ENCODE measurements around the gene PSEN2.

PSEN2 gene

DNA sequence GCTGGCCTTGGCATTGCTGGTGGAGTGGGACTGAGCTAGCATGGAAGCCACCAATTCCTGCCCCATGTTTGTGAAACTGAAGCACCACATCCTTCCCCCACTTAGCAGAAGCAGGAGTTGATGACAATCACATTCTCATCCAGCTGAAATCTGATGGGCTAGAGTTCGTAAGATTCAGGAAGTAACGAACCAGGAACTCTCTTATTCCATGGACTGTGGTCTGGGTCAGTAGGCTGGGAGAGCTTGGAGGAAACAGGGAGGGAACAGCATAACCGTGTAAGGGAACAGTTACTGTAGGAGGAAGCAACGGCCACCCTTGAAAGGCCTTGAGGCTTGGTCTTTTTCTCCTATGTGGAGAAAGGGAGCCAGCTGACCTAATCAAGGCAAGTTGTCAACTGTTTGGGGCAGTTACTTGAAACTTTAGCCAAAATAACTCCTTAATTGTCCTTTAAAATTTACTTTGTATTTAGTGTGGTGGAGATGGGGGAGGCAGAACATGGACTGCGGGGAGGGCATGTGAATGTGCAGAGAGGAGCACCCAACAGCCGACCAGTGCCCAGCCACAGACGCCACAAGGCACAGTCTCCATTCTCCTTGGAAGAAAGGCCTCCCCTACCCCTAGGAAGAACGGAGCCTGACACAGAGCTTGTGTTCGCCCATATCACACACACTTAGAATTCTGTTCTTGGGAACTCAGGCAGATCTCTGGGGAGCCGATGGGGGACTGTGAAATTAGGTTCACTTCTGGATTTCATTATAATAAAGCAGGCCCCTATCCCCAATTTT, 67.7 kb downstream of the PSEN2 start:
- TF ChIP-seq POLR2AphosphoS5 (IDR thresholded peaks at IDR 0.05; ENCODE audit: low read depth) (peak; percentile 58; the same call in 1 of the 2 replicates), SPI1 (IDR thresholded peaks at IDR 0.05; ENCODE audit: borderline replicate concordance, low read depth) (no peak)
- no peak overlapping the region for H3K4me3 ChIP-seq (replicated peaks; ENCODE audit: insufficient read depth, low read length)

DNA sequence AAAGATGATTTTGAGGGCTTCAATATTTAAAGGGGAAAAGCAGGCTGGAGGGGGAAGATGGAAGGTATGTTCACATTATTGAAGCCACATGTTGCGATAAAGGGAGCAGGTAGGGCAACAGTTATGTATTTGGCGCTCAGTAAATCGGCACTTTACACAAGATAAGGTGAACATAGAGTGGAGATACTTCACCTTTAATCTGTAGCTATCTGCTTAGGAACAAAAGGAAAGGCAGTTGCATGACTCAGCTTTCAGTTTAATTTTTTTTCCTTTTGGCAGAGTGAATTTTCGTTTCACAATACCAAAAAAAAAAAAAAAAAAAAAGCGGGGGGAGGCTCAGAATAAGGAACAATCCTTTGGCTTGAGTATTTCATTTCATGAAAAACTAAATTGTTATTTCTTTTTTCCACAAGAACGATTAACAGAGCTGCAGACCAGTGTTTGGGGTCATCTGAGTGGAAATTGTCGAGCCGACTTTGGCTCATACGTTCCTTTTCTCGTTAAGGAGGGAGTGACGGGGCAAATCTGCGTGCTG, 68.6 kb downstream of the PSEN2 start:
- H3K27me3 ChIP-seq (ENCODE audit: insufficient read depth, poor library complexity, severe bottlenecking): no peaks in the 10 kb centered on the region
- peak overlapping the region; percentile 99 for H3K27ac ChIP-seq (replicated peaks)
- H3K4me3 ChIP-seq (replicated peaks; ENCODE audit: insufficient read depth, low read length): peak overlapping the region; percentile 47
- DNase-seq (ENCODE audit: low read depth in 1 of 2, low spot score in 1 of 2): peak; percentile 42 to 55
- TF ChIP-seq GABPA (IDR thresholded peaks at IDR 0.05; ENCODE audit: low read depth) (no peak), SPI1 (IDR thresholded peaks at IDR 0.05; ENCODE audit: borderline replicate concordance, low read depth) (no peak), POLR2AphosphoS5 (IDR thresholded peaks at IDR 0.05; ENCODE audit: low read depth) (no peak; the same call in 1 of the 2 replicates), REST (IDR thresholded peaks at IDR 0.05; ENCODE audit: insufficient replicate concordance, low read depth) (no peak)
- TF ChIP-seq, protein P1, sequence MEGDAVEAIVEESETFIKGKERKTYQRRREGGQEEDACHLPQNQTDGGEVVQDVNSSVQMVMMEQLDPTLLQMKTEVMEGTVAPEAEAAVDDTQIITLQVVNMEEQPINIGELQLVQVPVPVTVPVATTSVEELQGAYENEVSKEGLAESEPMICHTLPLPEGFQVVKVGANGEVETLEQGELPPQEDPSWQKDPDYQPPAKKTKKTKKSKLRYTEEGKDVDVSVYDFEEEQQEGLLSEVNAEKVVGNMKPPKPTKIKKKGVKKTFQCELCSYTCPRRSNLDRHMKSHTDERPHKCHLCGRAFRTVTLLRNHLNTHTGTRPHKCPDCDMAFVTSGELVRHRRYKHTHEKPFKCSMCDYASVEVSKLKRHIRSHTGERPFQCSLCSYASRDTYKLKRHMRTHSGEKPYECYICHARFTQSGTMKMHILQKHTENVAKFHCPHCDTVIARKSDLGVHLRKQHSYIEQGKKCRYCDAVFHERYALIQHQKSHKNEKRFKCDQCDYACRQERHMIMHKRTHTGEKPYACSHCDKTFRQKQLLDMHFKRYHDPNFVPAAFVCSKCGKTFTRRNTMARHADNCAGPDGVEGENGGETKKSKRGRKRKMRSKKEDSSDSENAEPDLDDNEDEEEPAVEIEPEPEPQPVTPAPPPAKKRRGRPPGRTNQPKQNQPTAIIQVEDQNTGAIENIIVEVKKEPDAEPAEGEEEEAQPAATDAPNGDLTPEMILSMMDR (IDR thresholded peaks at IDR 0.05; ENCODE audit: insufficient read depth, low read length): no peak

More for the DNA sequence above, 67.7 kb downstream of the PSEN2 start:
- DNase-seq (ENCODE audit: low read depth in 1 of 2, low spot score in 1 of 2): peak in 1 of 2 experiments; percentile 56
- Histone ChIP-seq H3K27ac (replicated peaks) (peak overlapping the region; percentile 99), H3K27me3 (ENCODE audit: insufficient read depth, poor library complexity, severe bottlenecking) (no peaks in the 10 kb centered on the region)

- H3K27me3 ChIP-seq (ENCODE audit: insufficient read depth, poor library complexity, severe bottlenecking): no peaks in the 10 kb centered on the region
- TF ChIP-seq SPI1 (IDR thresholded peaks at IDR 0.05; ENCODE audit: borderline replicate concordance, low read depth): peak; percentile 77
- TF ChIP-seq GABPA (IDR thresholded peaks at IDR 0.05; ENCODE audit: low read depth): peak; percentile 76
- peak; percentile 75 for TF ChIP-seq REST (IDR thresholded peaks at IDR 0.05; ENCODE audit: insufficient replicate concordance, low read depth)
- TF ChIP-seq, protein P1 (IDR thresholded peaks at IDR 0.05; ENCODE audit: insufficient read depth, low read length): no peak
- peak; percentile 95 for TF ChIP-seq POLR2AphosphoS5 (IDR thresholded peaks at IDR 0.05; ENCODE audit: low read depth)
- peak in 1 of 2 experiments; percentile 83 for DNase-seq (ENCODE audit: low read depth in 1 of 2, low spot score in 1 of 2)
- peak overlapping the region; percentile 47 for H3K4me3 ChIP-seq (replicated peaks; ENCODE audit: insufficient read depth, low read length)
- peak overlapping the region; percentile 99 for H3K27ac ChIP-seq (replicated peaks)
Observed at GRCh38 chr1:226939438-226940028, 69.1 kb downstream of the PSEN2 start.
